GM19099 (cell line): ENCODE measurements around the gene HEXA.

Experiments used
- POLR2A ChIP-seq: IDR thresholded peaks from 3 replicates; pipeline ENCODE4 v1.6.1; 2011; ENCODE audit warnings: low read depth; ENCODE audit not compliant: insufficient read length; ENCODE audit errors: extremely low read depth

HEXA gene

DNA sequence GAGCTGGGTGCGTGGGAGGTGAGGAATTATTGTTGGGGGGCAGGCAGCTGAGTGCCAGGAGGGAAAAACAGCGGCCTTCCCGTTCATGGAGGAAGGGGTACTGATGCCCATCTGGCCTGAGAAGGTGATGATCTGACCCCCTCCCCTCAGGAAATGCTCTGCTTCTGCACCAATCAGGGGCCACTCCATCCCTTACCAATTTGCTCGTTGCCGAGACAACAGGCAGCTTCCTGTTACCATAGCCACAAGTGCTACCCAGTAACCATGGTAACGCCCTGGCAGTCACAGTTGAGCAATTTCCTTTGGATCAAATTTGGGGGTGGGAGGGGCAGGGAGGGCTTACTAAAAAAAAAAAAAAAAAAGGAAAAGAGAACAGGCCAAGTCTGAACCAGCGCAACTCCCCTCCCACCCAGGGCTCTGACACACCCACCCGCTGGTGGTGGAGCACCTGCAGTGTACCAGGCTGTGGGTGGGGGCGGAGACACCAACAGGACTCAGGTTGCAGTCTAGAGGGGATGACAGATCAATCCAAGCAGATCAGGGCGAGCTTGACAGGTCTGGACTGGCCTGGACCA, 69.5 kb downstream of the HEXA start:
- TF ChIP-seq POLR2A: no peak

DNA sequence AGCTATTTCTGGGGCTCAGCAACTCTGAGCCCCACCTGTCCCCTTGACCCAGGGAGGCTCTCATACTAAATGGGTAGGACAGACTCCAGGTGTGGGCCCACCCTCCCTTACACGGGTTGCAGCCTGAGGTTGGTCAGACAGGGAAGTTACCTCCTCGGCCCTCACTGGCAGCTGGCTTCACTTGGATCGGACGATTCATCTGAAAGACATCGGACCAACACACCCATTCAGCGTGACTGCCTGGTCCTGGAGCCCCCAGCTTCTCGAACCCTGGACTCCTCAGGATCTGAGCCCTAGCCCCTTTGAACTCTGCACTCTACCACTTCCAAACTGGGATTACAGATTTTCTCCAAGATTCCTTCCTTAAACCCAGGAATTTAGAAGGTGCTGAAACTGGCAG, 71.2 kb downstream of the HEXA start:
- TF ChIP-seq POLR2A: no peak

DNA sequence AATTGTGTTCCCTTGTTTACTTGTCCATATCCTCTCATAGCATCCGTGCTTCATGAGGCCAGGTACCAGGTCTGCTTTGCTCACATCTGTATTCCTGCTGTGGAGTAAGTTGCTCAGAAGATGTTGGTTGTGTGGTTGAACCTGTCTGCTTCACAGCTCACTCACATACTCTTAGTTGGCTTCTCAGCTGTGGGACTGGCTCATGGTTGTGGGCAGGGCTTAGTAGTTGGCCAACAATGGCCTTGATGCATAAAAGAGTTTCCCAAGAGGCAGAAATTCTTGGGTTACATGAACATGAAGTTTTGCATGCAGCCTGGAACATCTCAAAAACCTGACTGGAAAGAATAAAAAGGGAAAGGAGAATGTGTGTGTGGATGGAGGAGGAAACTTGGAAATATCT, 72.9 kb downstream of the HEXA start:
- no peak for TF ChIP-seq POLR2A
